ENCODE measurements around the gene CDY1B.
"Not testable (repeated sequence)": the region's sequence is repeated elsewhere in the genome, so short reads cannot be mapped to it uniquely, and the experiment has no call there.

Gene CDY1B

GRCh38 chrY:24047919-24048318, at the start of gene CDY1B:
Gene CDY1B, minus strand, starts transcription at chrY:24048019. Its CDS starts 331 bp downstream, at chrY:24047688.
- not testable (repeated sequence) for DNase-seq (ENCODE audit: low read depth)

GRCh38 chrY:24049525-24049924, 1.7 kb upstream of the CDY1B start:
- DNase-seq (ENCODE audit: low read depth), result not testable (repeated sequence)

- DNase-seq (ENCODE audit: low read depth), result not testable (repeated sequence)
Measured at GRCh38 chrY:24043209-24043608, 4.6 kb downstream of the CDY1B start.

GRCh38 chrY:24039008-24039718, 8.7 kb downstream of the CDY1B start:
- DNase-seq (ENCODE audit: low read depth), result not testable (repeated sequence)

GRCh38 chrY:24026212-24027103, 21.4 kb downstream of the CDY1B start:
- DNase-seq (ENCODE audit: low read depth), result not testable (repeated sequence)
